HAP-1 (cell line): ENCODE measurements around the gene SLC8A2.

Experiments
- DNase-seq, 2 experiments: peaks; one replicate each; pipeline ENCODE4 v3.0.0-alpha.2; 2016 to 2020; ENCODE audit warnings: low spot score in 2 of 2
- H3K27me3 ChIP-seq: fragments of 250-450 bp; sonication (Bioruptor Pico); 2 replicates; pipeline ENCODE4 v1.5.1; 2020; ENCODE audit warnings: low read depth, mild to moderate bottlenecking, moderate library complexity
- H3K36me3 ChIP-seq: fragments of 250-450 bp; sonication (Bioruptor Pico); replicated peaks from 2 replicates; pipeline ENCODE4 v1.5.1; 2020; ENCODE audit warnings: mild to moderate bottlenecking
- H3K4me1 ChIP-seq: fragments of 250-450 bp; sonication (Bioruptor Pico); 2 replicates; pipeline ENCODE4 v1.5.1; 2020; ENCODE audit warnings: mild to moderate bottlenecking
- H3K4me3 ChIP-seq: fragments of 250-450 bp; sonication (Bioruptor Pico); 2 replicates; pipeline ENCODE4 v1.5.1; 2020; ENCODE audit warnings: mild to moderate bottlenecking, moderate library complexity
- H3K9me3 ChIP-seq: fragments of 250-450 bp; sonication (Bioruptor Pico); 2 replicates; pipeline ENCODE4 v1.5.1; 2020; ENCODE audit warnings: mild to moderate bottlenecking, moderate library complexity
- in situ Hi-C: fragments of 300-500 bp; cut with MboI; formaldehyde crosslinking; loops from 3 replicates; pipeline ENCODE4 v1.14.3; 2020; ENCODE audit warnings: low sequenced_read_pairs, inconsistent platforms, mixed read lengths

The SLC8A2 gene

DNA sequence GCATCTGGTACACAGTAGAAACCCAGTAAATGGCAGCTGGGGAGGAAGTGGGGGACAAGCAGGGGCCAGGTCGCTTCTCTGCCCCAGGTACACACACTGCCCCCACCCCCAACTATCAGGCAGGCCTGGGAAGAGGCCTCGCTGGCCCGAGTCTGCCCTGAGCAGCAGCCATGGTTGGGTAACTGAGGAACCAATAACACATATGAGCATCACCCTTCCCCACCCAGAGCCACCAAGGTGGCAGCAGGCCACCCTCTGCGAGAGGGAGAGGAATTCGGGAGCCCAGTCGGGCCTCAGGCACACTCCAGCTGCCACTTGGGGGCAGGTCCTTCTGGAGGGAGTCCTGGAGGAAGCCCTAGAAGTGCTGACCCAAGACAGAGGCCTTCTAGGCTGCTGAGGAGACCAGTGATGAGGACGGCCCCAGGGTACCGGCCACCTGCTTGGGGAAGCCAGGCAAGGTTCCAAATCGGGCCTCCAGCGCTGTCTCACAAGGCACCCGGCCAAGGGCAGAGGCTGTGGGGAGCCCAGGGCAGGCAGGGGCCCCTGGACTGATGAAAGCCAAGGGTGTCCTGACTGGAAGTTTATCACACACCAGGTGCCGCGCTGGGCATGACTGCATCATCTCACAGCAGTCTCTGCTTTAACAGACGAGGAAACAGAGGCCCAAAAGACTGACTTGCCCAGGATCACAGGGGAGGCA lies 26.3 kb upstream of the SLC8A2 start:
- in situ Hi-C loops = no loop called here
- no peaks in the 10 kb centered on the region for H3K9me3 ChIP-seq
- no peaks in the 10 kb centered on the region for H3K27me3 ChIP-seq
- no peak overlapping the region for H3K4me3 ChIP-seq
- H3K4me1 ChIP-seq = no peaks in the 10 kb centered on the region
- H3K36me3 ChIP-seq = peaks cover 3% of the 10 kb centered on the region
- no peak for DNase-seq

DNA sequence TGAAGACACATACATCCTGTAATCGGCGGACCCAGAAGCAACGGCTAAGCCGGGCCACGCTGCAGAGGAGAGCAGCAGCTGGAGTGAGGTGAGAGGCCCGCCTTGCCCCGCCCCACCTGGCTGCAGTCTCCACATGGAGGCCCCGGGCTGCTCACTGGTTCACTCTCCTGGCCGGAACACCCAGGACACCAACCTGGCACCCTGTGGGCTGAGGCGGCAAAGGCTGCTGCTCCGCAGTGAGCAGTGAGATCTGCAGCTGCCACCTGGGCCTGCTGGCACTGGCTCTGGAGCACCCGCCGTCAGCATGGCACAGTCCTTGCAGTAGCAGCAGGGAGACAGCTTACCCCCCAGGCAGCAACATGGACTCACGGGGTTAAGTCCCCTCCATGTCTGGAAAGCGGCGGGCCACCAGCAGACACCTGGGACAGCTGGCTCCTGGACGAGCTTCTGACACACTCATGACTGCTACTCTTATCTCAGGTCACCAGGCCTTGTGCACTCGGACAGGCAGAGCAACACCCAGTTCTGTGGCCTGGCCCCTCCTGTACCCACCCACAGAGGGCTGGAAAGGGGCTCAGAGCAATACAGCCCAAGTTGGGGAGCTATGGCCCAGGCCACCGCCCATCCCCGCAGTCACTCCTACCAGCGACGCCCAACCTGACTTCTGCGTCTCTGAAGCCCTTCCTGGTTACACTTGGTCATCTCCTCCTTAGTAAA lies 25.5 kb upstream of the SLC8A2 start:
- Histone ChIP-seq H3K27me3 (no peaks in the 10 kb centered on the region), H3K4me1 (no peaks in the 10 kb centered on the region), H3K4me3 (no peak overlapping the region), H3K36me3 (peaks cover 3% of the 10 kb centered on the region), H3K9me3 (no peaks in the 10 kb centered on the region)
- in situ Hi-C loops = no loop called here
- DNase-seq = no peak

DNA sequence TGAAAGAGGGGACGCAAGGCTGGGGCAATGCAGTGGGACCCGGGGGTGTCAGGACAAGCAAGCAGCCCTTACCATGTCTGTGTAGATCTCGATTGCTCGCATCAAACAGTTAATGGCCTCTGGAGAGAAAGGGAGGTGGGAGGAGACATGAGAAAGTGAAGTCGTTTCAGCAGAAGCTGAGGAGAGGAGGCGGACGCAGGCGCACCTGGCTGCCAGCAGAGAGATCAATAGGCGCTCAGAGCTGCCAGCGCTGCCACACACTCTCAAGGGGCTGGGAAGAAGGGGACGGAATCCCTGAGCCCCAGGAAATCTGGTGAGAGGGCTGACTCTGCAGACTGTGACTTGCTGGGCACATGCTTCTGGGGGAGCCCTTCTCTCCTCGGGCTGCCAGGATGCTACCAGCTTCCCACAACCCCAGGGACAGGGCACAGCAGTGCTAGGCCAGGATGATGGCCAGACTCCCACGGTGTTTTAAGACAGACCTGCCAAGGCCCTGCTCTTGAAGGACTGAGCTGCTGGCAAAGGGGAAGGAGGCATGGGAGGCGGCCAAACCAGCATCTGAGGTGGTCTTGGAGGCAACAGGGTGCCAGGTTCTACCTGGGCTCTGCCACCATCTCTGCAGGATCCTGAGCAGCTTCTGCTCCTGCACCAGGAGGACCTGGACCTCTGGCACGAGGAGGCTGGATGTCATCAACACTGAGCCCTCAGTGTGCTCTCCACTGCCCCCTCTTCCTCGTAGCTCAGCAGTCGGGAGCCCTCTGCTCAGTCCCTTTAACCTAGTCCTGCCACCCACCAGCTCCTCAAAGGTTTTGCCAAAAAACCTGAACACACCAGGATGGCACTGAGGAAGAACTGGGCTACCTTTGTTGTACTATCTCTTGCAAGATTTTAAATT lies 24.0 kb upstream of the SLC8A2 start:
- H3K4me3 ChIP-seq = no peak overlapping the region
- H3K4me1 ChIP-seq = no peaks in the 10 kb centered on the region
- peaks cover 10% of the 10 kb centered on the region for H3K36me3 ChIP-seq
- no peak for DNase-seq
- in situ Hi-C loops = no loop called here
- H3K27me3 ChIP-seq = no peaks in the 10 kb centered on the region
- no peaks in the 10 kb centered on the region for H3K9me3 ChIP-seq

GRCh38 chr19:47494729-47495128 lies 23.0 kb upstream of the SLC8A2 start:
- H3K4me3 ChIP-seq = no peak overlapping the region
- no peaks in the 10 kb centered on the region for H3K27me3 ChIP-seq
- H3K4me1 ChIP-seq = no peaks in the 10 kb centered on the region
- in situ Hi-C loops = no loop called here
- no peaks in the 10 kb centered on the region for H3K9me3 ChIP-seq
- peaks cover 17% of the 10 kb centered on the region for H3K36me3 ChIP-seq
- DNase-seq = no peak

GRCh38 chr19:47494211-47494547 lies 22.5 kb upstream of the SLC8A2 start:
- H3K9me3 ChIP-seq = no peaks in the 10 kb centered on the region
- H3K27me3 ChIP-seq = no peaks in the 10 kb centered on the region
- no peaks in the 10 kb centered on the region for H3K4me1 ChIP-seq
- in situ Hi-C loops = no loop called here
- no peak for DNase-seq
- peaks cover 17% of the 10 kb centered on the region for H3K36me3 ChIP-seq
- no peak overlapping the region for H3K4me3 ChIP-seq

DNA sequence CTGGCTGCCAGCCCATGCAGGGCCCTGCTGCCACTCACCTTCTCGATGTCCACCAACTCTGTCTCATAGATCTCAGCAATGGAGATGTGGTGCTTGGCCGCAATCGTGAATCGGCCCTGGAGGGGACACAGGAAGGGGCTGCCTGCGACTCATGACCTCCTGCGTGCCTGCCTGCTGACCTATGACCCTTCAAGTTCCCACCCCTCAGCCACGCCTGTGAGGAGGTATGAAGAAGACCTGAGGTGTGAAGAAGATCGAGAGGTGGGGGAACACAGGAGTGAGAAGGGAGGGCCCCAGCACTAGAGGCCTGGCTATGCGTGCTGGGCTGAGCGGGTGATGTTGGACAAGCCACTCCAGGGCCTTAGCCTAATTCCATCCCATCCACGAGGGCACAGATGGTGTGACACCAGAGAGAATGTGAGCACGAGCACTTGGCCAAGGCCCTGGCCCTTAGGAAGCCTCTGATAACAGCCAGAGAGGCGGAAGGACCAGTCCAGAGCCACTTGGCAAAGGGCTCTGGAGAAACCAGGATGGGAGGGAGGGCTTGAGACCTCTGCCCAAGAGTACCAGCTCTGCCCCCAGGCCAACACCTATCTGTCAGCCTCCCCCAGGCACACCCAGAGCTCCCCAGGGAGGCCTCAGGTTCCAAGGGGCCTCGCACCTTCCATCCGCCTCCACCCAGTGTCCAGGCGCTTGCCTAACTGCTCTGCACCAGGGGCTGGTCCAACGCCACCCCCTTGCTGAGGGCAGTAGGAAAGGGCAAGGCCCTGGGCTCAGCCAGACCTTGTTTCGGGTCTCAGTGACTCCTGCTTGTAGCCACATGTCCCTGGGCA lies 21.9 kb upstream of the SLC8A2 start:
- Histone ChIP-seq H3K36me3 (peaks cover 17% of the 10 kb centered on the region), H3K27me3 (no peaks in the 10 kb centered on the region), H3K4me1 (no peaks in the 10 kb centered on the region), H3K9me3 (no peaks in the 10 kb centered on the region), H3K4me3 (no peak overlapping the region)
- in situ Hi-C loops = no loop called here
- DNase-seq = no peak

- Histone ChIP-seq H3K9me3 (no peaks in the 10 kb centered on the region), H3K36me3 (peaks cover 18% of the 10 kb centered on the region), H3K4me3 (no peak overlapping the region), H3K4me1 (no peaks in the 10 kb centered on the region), H3K27me3 (no peaks in the 10 kb centered on the region)
- in situ Hi-C loops = no loop called here
- no peak for DNase-seq
Measured at GRCh38 chr19:47492571-47493377, 21.1 kb upstream of the SLC8A2 start.

DNA sequence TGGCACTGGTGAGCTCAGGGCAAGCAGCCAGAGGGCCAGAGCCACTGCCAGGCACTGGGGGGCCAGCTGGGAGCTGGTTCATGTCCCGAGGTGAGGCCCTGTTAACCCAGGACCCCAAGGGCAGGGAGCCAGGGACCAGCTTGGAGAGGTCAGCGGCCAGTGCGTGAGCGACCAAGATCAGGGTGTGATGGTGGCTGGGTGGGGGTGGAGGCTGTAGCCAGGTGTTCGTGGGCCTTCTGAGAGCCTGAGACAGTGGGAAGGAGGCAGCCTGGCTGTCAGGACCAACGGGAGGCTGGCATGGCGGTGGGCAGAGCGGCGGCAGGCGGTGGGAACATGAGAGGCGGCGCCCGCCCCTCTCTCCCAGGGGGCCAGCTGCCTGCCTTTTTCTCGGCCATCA lies 20.4 kb upstream of the SLC8A2 start:
- Histone ChIP-seq H3K36me3 (peaks cover 18% of the 10 kb centered on the region), H3K4me1 (no peaks in the 10 kb centered on the region)

GRCh38 chr19:47491358-47492136 lies 19.9 kb upstream of the SLC8A2 start:
- H3K36me3 ChIP-seq = peaks cover 18% of the 10 kb centered on the region
- in situ Hi-C loops = no loop called here
- H3K27me3 ChIP-seq = no peaks in the 10 kb centered on the region

More for the DNA sequence above, 20.4 kb upstream of the SLC8A2 start:
- no peaks in the 10 kb centered on the region for H3K9me3 ChIP-seq
- no peak overlapping the region for H3K4me3 ChIP-seq
- H3K27me3 ChIP-seq = no peaks in the 10 kb centered on the region
- no peak for DNase-seq
- in situ Hi-C loops = no loop called here

DNA sequence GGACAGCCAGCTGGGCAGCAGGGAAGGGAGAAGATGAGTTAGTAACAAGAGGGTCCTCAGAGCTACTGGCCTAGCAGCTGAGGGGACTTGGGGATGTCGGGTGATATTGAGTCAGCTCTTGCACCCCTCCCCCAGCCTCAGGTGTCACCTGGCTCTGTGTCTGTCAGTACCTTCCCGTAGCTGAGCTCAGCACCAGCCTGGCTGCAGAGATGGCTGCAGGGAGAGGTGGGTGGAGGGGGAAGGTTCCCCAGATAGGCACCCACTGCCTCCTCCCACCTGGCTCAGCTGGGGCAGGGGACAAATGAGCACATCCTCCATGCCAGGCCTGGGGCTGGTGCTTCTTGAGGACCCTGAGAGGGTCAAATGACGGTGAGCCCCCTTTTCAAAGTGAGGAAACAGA lies 19.2 kb upstream of the SLC8A2 start:
- no peak overlapping the region for H3K4me3 ChIP-seq
- H3K27me3 ChIP-seq = no peaks in the 10 kb centered on the region
- in situ Hi-C loops = no loop called here
- peaks cover 18% of the 10 kb centered on the region for H3K36me3 ChIP-seq
- no peaks in the 10 kb centered on the region for H3K4me1 ChIP-seq
- no peaks in the 10 kb centered on the region for H3K9me3 ChIP-seq
- no peak for DNase-seq

More at GRCh38 chr19:47491358-47492136, 19.9 kb upstream of the SLC8A2 start:
- Histone ChIP-seq H3K4me3 (no peak overlapping the region), H3K4me1 (no peaks in the 10 kb centered on the region), H3K9me3 (no peaks in the 10 kb centered on the region)
- DNase-seq = no peak

- no peak overlapping the region for H3K4me3 ChIP-seq
- H3K36me3 ChIP-seq = peaks cover 18% of the 10 kb centered on the region
- no peaks in the 10 kb centered on the region for H3K9me3 ChIP-seq
- in situ Hi-C loops = no loop called here
- H3K27me3 ChIP-seq = no peaks in the 10 kb centered on the region
- no peak for DNase-seq
- H3K4me1 ChIP-seq = no peaks in the 10 kb centered on the region
Measured at GRCh38 chr19:47490031-47490430, 18.3 kb upstream of the SLC8A2 start.
